GM06990 (cell line): ENCODE data around the gene COL16A1.

Experiments
- DNase-seq: peaks from one replicate; pipeline ENCODE4 v3.0.0-alpha.2; 2011; ENCODE audit not compliant: insufficient read length; ENCODE audit errors: extremely low read depth
- H3K27me3 ChIP-seq: replicated peaks from 2 replicates; pipeline ENCODE4 v1.6.0; 2011; ENCODE audit warnings: low read length; ENCODE audit not compliant: control insufficient read depth, insufficient read depth
- H3K36me3 ChIP-seq: 2 replicates; pipeline ENCODE4 v1.5.1; 2011; ENCODE audit warnings: low read length; ENCODE audit not compliant: control insufficient read depth, insufficient read depth
- H3K4me3 ChIP-seq: replicated peaks from 2 replicates; pipeline ENCODE4 v1.5.1; 2011; ENCODE audit warnings: low read depth, mild to moderate bottlenecking, control low read depth, low read length
- TF ChIP-seq, protein P1 (sequence below): IDR thresholded peaks from 2 replicates; pipeline ENCODE4 v1.5.1; 2011; ENCODE audit warnings: low read length, control low read depth, mild to moderate bottlenecking, inconsistent platforms; ENCODE audit not compliant: insufficient read depth, poor library complexity, severe bottlenecking

Gene COL16A1

GRCh38 chr1:31745096-31745945 is 41.5 kb upstream of the COL16A1 start:
- H3K27me3 ChIP-seq: no peaks in the 10 kb centered on the region; the same call in 1 of the 2 replicates
- peak; percentile 57 for DNase-seq
- H3K36me3 ChIP-seq: no peaks in the 10 kb centered on the region
- no peak overlapping the region for H3K4me3 ChIP-seq
- TF ChIP-seq, protein P1, sequence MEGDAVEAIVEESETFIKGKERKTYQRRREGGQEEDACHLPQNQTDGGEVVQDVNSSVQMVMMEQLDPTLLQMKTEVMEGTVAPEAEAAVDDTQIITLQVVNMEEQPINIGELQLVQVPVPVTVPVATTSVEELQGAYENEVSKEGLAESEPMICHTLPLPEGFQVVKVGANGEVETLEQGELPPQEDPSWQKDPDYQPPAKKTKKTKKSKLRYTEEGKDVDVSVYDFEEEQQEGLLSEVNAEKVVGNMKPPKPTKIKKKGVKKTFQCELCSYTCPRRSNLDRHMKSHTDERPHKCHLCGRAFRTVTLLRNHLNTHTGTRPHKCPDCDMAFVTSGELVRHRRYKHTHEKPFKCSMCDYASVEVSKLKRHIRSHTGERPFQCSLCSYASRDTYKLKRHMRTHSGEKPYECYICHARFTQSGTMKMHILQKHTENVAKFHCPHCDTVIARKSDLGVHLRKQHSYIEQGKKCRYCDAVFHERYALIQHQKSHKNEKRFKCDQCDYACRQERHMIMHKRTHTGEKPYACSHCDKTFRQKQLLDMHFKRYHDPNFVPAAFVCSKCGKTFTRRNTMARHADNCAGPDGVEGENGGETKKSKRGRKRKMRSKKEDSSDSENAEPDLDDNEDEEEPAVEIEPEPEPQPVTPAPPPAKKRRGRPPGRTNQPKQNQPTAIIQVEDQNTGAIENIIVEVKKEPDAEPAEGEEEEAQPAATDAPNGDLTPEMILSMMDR: peak; percentile 94

DNA sequence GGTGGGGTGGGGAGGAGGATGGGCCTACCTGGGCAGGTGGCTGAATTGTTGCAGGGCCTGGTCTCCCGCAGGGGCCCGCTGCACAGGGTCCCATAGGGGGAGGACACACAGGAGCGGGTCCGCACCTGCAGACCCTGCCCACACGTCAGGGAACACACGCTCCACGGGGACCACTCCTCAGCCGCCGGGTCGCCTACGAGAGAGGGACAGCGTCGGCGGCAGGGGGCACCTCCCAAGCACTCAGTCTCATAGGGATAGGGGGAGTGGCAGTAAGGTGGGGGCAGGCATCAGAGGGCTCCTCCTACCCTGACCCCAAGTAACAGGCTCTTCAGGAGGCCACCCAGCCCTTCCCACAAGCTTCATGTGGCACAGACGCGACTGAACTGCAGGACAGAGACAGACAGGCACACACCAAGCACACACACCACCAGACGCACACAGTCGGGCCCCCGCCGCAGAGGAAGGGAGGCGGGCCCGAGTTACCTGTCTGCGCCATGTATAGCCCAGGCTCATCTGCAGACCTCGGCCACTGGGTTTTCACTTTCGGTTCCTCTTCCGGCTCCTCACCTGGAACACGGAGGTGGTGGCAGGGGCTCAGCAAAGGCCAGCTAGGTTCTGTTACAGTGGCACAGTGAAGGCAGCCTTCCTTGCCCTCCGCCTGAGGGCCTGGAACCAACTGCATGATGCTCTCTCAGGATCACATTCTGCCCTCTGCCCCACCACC is 40.5 kb upstream of the COL16A1 start:
- peak; percentile 75 for DNase-seq
- H3K4me3 ChIP-seq: no peak overlapping the region
- peaks cover 1% of the 10 kb centered on the region; the same call in 1 of the 2 replicates for H3K27me3 ChIP-seq
- H3K36me3 ChIP-seq: no peaks in the 10 kb centered on the region
- TF ChIP-seq, protein P1: no peak

GRCh38 chr1:31742462-31743212 is 38.8 kb upstream of the COL16A1 start:
- TF ChIP-seq, protein P1: no peak
- Histone ChIP-seq H3K4me3 (no peak overlapping the region), H3K36me3 (no peaks in the 10 kb centered on the region), H3K27me3 (peaks cover 1% of the 10 kb centered on the region; the same call in 1 of the 2 replicates)
- DNase-seq: no peak

DNA sequence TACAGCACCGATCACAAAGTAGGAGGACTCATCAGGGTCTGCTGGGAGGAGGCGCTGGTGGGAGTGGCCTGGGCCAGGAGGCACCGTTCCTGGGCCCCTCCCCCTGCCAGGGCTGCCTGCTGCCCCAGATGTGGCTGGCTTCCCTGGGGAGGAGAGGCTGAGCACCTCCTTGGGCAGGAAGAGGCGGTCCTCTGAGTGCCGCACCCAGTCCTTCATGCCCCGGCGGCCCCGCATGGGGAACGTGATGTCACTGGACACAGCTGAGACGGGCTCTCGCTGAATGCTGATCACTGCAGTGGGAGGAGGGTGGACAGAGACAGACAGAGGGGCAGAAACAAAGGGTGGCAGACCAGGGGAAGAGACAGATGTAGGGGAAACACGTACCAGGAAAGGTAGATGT is 35.5 kb upstream of the COL16A1 start:
- peak; percentile 43 for DNase-seq
- TF ChIP-seq, protein P1: no peak
- Histone ChIP-seq H3K4me3 (no peak overlapping the region), H3K36me3 (no peaks in the 10 kb centered on the region), H3K27me3 (peaks cover 1% of the 10 kb centered on the region; the same call in 1 of the 2 replicates)

- TF ChIP-seq, protein P1: no peak
- H3K36me3 ChIP-seq: no peaks in the 10 kb centered on the region
- H3K27me3 ChIP-seq: peaks cover 1% of the 10 kb centered on the region; the same call in 1 of the 2 replicates
- DNase-seq: no peak
- no peak overlapping the region for H3K4me3 ChIP-seq
Observed at GRCh38 chr1:31736675-31737074, 32.9 kb upstream of the COL16A1 start.
